Liver (tissue), 9 donors: ENCODE results near the gene DDX31. TPM values are rescaled to one million over a fixed set of nuclear protein-coding genes. Genes with fewer than 3 reads are reported as not detected.

ENCODE experiments used
- DNase-seq: peaks from one replicate; pipeline ENCODE4 v3.0.0-alpha.2; 2017; ENCODE audit warnings: low spot score
- H3K27ac ChIP-seq, 2 donors: one replicate each; pipeline ENCODE4 v1.7.0; 2013; ENCODE audit warnings: inconsistent platforms in 2 of 2, low read length in 2 of 2, control low read depth in 1 of 2, low read depth in 1 of 2, mild to moderate bottlenecking in 1 of 2
- H3K27me3 ChIP-seq, 4 donors: one replicate each; pipeline versions ENCODE4 v1.6.1 to v1.7.0; 2013; ENCODE audit warnings: low read length in 3 of 4, inconsistent platforms in 1 of 4, mild to moderate bottlenecking in 1 of 4, moderate library complexity in 1 of 4; ENCODE audit not compliant: control insufficient read depth in 4 of 4, insufficient read depth in 4 of 4
- H3K36me3 ChIP-seq, 4 donors: one replicate each; pipeline versions ENCODE4 v1.6.1 to v1.7.0; 2013; ENCODE audit warnings: low read length in 3 of 4, mild to moderate bottlenecking in 3 of 4, low read depth in 1 of 4, moderate library complexity in 1 of 4; ENCODE audit not compliant: control insufficient read depth in 4 of 4, insufficient read depth in 3 of 4
- H3K4me1 ChIP-seq, 4 donors: one replicate each; pipeline versions ENCODE4 v1.6.1 to v1.7.0; 2013; ENCODE audit warnings: low read length in 3 of 4, mild to moderate bottlenecking in 3 of 4, moderate library complexity in 1 of 4; ENCODE audit not compliant: control insufficient read depth in 4 of 4, insufficient read depth in 4 of 4
- H3K4me3 ChIP-seq, 3 donors: one replicate each; pipeline versions ENCODE4 v1.6.1 to v1.7.0; 2013; ENCODE audit warnings: low read length in 3 of 3, control low read depth in 1 of 3, low read depth in 1 of 3, mild to moderate bottlenecking in 1 of 3
- H3K9ac ChIP-seq, 2 donors: one replicate each; pipeline ENCODE4 v1.7.0; 2013; ENCODE audit warnings: low read length in 2 of 2, mild to moderate bottlenecking in 2 of 2, moderate library complexity in 2 of 2, control low read depth in 1 of 2, low read depth in 1 of 2
- H3K9me3 ChIP-seq, 4 donors: one replicate each; pipeline versions ENCODE4 v1.6.1 to v1.7.0; 2013; ENCODE audit warnings: low read length in 3 of 4; ENCODE audit not compliant: control insufficient read depth in 4 of 4
- ATF3 ChIP-seq: IDR thresholded peaks from 2 replicates; pipeline ENCODE4 v1.6.1; 2016; ENCODE audit warnings: antibody characterized with exemption
- CTCF ChIP-seq: fragments of 150-350 bp; IDR thresholded peaks from 2 replicates; pipeline ENCODE4 v1.5.1; 2017; ENCODE audit warnings: improper control_type of control experiment, low read depth, low read length; ENCODE audit not compliant: missing input control
- FOXA1 ChIP-seq: IDR thresholded peaks from 2 replicates; pipeline ENCODE4 v1.6.1; 2016; ENCODE audit warnings: antibody characterized with exemption
- GABPA ChIP-seq, 2 donors: IDR thresholded peaks in 1 of 2; conservative IDR thresholded peaks in 1 of 2; 2 replicates each; pipeline ENCODE4 v1.6.1; 2016; ENCODE audit warnings: antibody characterized with exemption in 2 of 2, mild to moderate bottlenecking in 1 of 2, moderate library complexity in 1 of 2
- HNF4A ChIP-seq, 2 donors: conservative IDR thresholded peaks; 2 replicates each; pipeline ENCODE4 v1.6.1; 2016; ENCODE audit warnings: antibody characterized with exemption in 2 of 2, mild to moderate bottlenecking in 2 of 2
- HNF4G ChIP-seq: IDR thresholded peaks from 2 replicates; pipeline ENCODE4 v1.6.1; 2016; ENCODE audit warnings: antibody characterized with exemption
- JUND ChIP-seq, 2 donors: IDR thresholded peaks; 2 replicates each; pipeline ENCODE4 v1.6.1; 2016; ENCODE audit warnings: antibody characterized with exemption in 2 of 2
- MAX ChIP-seq: IDR thresholded peaks from 2 replicates; pipeline ENCODE4 v1.6.1; 2016; ENCODE audit warnings: antibody characterized with exemption
- NR2F2 ChIP-seq: IDR thresholded peaks from 2 replicates; pipeline ENCODE4 v1.6.1; 2016; ENCODE audit warnings: antibody characterized with exemption
- RAD21 ChIP-seq, 2 donors: IDR thresholded peaks; 2 replicates each; pipeline ENCODE4 v1.6.1; 2016; ENCODE audit warnings: antibody characterized with exemption in 2 of 2, mild to moderate bottlenecking in 2 of 2
- REST ChIP-seq: IDR thresholded peaks from 2 replicates; pipeline ENCODE4 v1.6.1; 2016; ENCODE audit warnings: antibody characterized with exemption, mild to moderate bottlenecking
- RXRA ChIP-seq, 2 donors: IDR thresholded peaks; 2 replicates each; pipeline ENCODE4 v1.6.1; 2017 to 2018; ENCODE audit warnings: antibody characterized with exemption in 2 of 2, mild to moderate bottlenecking in 1 of 2
- SP1 ChIP-seq: IDR thresholded peaks from 2 replicates; pipeline ENCODE4 v1.6.1; 2018; ENCODE audit warnings: antibody characterized with exemption, mild to moderate bottlenecking
- WGBS: extraction: QIAGEN DNeasy Blood & Tissue Kit; methylation state at CpG from one replicate; pipeline ENCODE4 v1.1.7; 2013; 5-methylcytosine and 5-hydroxymethylcytosine counted together
- polyA plus RNA-seq, 2 donors: library from polyadenylated mRNA; stranded (reverse) in 1 of 2; unstranded in 1 of 2; fragments of 200-250 nt in 1 of 2; fragments of >200 nt in 1 of 2; fragmentation: Nextera tagmentation in 1 of 2; extraction: Ambion mirVana in 1 of 2; gene quantifications; one replicate each; pipeline versions ENCODE4 v1.2.1 to v1.2.3, GENCODE V29; 2013 to 2015
- total RNA-seq, 2 donors: library from RNA; depleted of rRNA; stranded (reverse); fragments of >200 nt; gene quantifications; one replicate each; pipeline ENCODE4 v1.2.3, GENCODE V29; 2014
- donor health status: healthy.
- donor health status: healthy.
- donor health status: healthy.
- donor health status: healthy.
- donor health status: healthy.

The DDX31 gene
- total and polyA plus RNA-seq, 4 donors, result 2.5 to 9.6 (median 4.5) TPM

- H3K9ac ChIP-seq, result peak within 1 kb of the TSS; percentile 69 to 85
- no peak for DNase-seq
These were observed 941 bp upstream of the DDX31 start, which contains the start of gene GTF3C4 for GRCh38 chr9:132670457-132671391. TSS of gene GTF3C4 (plus strand) at chr9:132670464. CDS start at chr9:132670599, 135 bp downstream.

More at GRCh38 chr9:132670457-132671391, 941 bp upstream of the DDX31 start, which contains the start of gene GTF3C4:
- H3K27ac ChIP-seq, result peak within 1 kb of the TSS; percentile 92 to 96
- no peaks in the 10 kb centered on the region for H3K9me3 ChIP-seq
- no peaks in the 10 kb centered on the region for H3K27me3 ChIP-seq
- peaks cover 0 to 3% (median 0%) of the 10 kb centered on the region in 4 donors for H3K36me3 ChIP-seq
- TF ChIP-seq RXRA (IDR thresholded peaks at IDR 0.05) (no peak), CTCF (no peak), ATF3 (no peak), REST (no peak), SP1 (no peak), FOXA1 (no peak), RAD21 (IDR thresholded peaks at IDR 0.05) (no peak), HNF4A (conservative IDR thresholded peaks at IDR 0.05) (no peak), JUND (IDR thresholded peaks at IDR 0.05) (no peak), GABPA (IDR thresholded peaks at IDR 0.05 in 1 of 2, conservative IDR thresholded peaks at IDR 0.05 in 1 of 2) (no peak), NR2F2 (no peak), MAX (no peak), HNF4G (no peak)
- peak within 1 kb of the TSS; percentile 86 to 91 (median 88) for H3K4me3 ChIP-seq
- WGBS, result under 1% methylated on average over 82 of the region's 82 CpGs
- H3K4me1 ChIP-seq, result peaks cover 2 to 27% (median 19%) of the 10 kb centered on the region in 4 donors
